AG04449 (cell line): ENCODE results near the gene VSIG1.

ENCODE experiments used
- CTCF ChIA-PET: fragments of 350-600 bp; formaldehyde crosslinking; extraction: SDS; loops from one replicate; lab custom pipeline; 2021; ENCODE audit warnings: antibody characterized with exemption; lab: Yijun Ruan, JAX
- POLR2A ChIA-PET: fragments of 400-600, 350-600 bp; formaldehyde crosslinking; extraction: SDS; loops from one replicate; lab custom pipeline; 2020; ENCODE audit warnings: antibody characterized with exemption, inconsistent platforms; lab: Yijun Ruan, JAX
- DNase-seq: peaks from one replicate; pipeline ENCODE4 v3.0.0-alpha.2; 2010; ENCODE audit warnings: low read depth, low spot score
- H3K4me3 ChIP-seq: 2 replicates; pipeline ENCODE4 v1.5.1; 2011; ENCODE audit warnings: low read depth, mild to moderate bottlenecking, control low read depth, low read length
- CTCF ChIP-seq: IDR thresholded peaks from one replicate; pipeline ENCODE4 v1.5.1; 2011; ENCODE audit warnings: mild to moderate bottlenecking, moderate library complexity, low read length, control low read depth, inconsistent platforms; ENCODE audit not compliant: insufficient read depth; ENCODE audit errors: missing control alignments

The VSIG1 gene

GRCh38 chrX:108121291-108121690 lies 76.4 kb downstream of the VSIG1 start:
- CTCF ChIA-PET: interaction anchor here (1.2 to 2.8 kb wide), 2 partner anchors 11 to 18 kb away, joined by 4 to 8 read pairs; no protein-coding TSS in a partner anchor
- no peak for TF ChIP-seq CTCF
- no peak for DNase-seq
- H3K4me3 ChIP-seq: no peak overlapping the region
- POLR2A ChIA-PET: no interaction called here

GRCh38 chrX:108122748-108123147 lies 77.9 kb downstream of the VSIG1 start:
- H3K4me3 ChIP-seq: no peak overlapping the region
- peak; percentile 4 for DNase-seq
- CTCF ChIA-PET: interaction anchor here (2.8 kb wide), 1 partner anchor 17 kb away, joined by 8 read pairs; no protein-coding TSS in a partner anchor
- TF ChIP-seq CTCF: no peak
- POLR2A ChIA-PET: no interaction called here

- no peak for TF ChIP-seq CTCF
- ChIA-PET POLR2A (no interaction called here), CTCF (interaction anchor here (2.8 kb wide), 1 partner anchor 16 kb away, joined by 8 read pairs; no protein-coding TSS in a partner anchor)
- no peak overlapping the region for H3K4me3 ChIP-seq
- DNase-seq: no peak
These were observed 78.9 kb downstream of the VSIG1 start for GRCh38 chrX:108123591-108124366.

GRCh38 chrX:108126661-108127060 lies 81.8 kb downstream of the VSIG1 start:
- DNase-seq: no peak
- no peak overlapping the region for H3K4me3 ChIP-seq
- CTCF ChIA-PET: interaction anchor here (5.1 kb wide), 1 partner anchor 11 kb away, joined by 27 read pairs; no protein-coding TSS in a partner anchor
- TF ChIP-seq CTCF: no peak
- POLR2A ChIA-PET: no interaction called here

GRCh38 chrX:108127152-108127551 lies 82.3 kb downstream of the VSIG1 start:
- no peak overlapping the region for H3K4me3 ChIP-seq
- DNase-seq: no peak
- no peak for TF ChIP-seq CTCF
- ChIA-PET CTCF (interaction anchor here (5.1 kb wide), 1 partner anchor 10 kb away, joined by 27 read pairs; no protein-coding TSS in a partner anchor), POLR2A (no interaction called here)
